ENCODE measurements around the gene BDNF.

BDNF gene

DNA sequence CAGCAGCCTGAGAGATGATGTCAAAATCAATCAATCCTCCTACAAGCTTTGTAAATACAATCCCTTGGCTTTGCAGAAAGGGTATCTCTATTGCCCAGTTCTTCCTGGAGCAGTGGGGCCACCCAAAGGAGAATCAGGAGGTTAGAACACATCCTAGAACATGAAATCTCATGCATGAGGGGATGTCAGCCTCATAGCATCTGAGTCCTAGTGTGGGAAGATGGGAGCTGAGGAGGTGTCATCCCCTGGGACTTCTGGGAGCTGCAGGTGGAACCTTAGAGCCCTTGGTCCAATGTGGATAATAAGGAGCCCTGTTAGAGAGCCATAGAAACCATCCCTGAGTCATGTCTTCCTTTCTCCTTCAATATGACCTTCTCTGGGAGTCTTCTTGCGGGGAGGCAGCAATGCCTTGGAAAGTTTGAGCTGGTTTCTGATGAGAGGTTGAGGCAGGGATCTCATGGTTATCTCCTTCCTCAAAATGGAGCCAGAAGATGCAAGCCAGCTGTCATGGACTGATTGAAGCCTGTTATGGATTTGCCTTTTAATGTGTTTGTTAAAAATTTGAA, 74.8 kb downstream of the BDNF start:
- no peak for DNase-seq (ENCODE audit: low spot score)

DNA sequence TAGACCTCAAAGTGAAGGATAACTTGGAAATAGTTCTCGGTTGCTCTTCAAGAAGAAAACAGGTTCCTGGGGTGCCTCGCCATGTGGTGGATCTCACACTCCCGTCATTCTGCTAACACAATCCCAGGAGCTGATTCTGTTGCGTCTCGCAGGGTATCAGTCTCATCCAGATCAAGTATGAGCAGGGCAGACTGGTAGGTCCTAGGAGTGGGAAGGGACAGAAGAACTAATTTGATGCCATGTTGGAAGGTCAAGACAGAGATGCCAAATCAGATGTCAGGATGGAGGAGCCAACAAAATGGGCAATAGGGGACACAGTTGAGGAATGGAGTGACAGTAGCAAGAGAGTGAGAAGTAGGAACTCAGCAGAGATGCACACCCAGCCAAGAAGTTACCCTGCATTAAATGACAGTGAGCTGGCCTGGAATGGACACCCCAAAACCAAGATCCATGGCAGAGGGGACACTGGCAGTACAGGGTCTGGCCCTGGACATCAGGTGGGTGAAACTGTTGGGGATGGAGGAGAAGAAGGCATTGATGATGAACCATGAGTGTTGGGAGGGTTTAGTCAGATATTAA, 76.2 kb downstream of the BDNF start:
- no peak for DNase-seq (ENCODE audit: low spot score)

GRCh38 chr11:27622541-27623300, 77.5 kb downstream of the BDNF start:
- no peak for DNase-seq (ENCODE audit: low spot score)

DNA sequence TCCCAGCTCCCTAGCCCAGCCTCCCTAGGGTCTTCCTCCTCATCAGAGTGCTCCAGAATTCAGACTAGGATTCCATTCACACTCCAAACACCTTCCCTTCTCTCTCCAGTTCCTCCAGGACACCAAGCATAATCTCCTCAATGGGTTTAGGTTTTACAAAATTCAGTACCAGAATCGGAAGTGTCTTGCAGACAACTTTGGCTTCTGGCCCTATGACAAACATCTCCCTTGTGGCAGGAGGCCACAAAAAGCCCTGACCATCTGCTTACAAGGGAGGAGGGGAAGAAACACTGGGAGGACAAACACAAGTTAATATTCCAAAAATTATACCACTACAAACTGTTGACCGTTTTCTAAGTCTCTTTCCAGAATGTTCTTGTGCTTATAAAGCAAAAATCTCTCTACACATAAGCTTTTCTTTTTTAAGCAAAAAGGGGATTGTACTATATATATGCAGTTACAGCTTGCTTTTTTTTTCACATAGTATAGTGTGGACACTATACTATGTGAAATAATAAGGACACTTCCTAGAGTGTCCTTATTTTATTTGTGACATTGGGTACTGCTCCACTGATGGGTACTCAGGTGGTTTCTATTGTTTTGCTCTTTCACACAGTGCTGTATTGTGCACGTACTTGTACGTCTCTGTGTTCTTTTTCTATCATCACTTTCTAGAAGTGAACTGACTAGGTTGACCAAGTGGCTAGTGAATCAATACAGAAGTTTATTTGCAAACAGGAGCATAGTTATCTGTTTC, 78.7 kb downstream of the BDNF start:
- DNase-seq (ENCODE audit: low spot score): peak; percentile 90

- DNase-seq (ENCODE audit: low spot score): no peak
These were observed 80.4 kb downstream of the BDNF start for GRCh38 chr11:27619763-27620335.

- no peak for DNase-seq (ENCODE audit: low spot score)
These were observed 81.1 kb downstream of the BDNF start for GRCh38 chr11:27619039-27619574.

DNA sequence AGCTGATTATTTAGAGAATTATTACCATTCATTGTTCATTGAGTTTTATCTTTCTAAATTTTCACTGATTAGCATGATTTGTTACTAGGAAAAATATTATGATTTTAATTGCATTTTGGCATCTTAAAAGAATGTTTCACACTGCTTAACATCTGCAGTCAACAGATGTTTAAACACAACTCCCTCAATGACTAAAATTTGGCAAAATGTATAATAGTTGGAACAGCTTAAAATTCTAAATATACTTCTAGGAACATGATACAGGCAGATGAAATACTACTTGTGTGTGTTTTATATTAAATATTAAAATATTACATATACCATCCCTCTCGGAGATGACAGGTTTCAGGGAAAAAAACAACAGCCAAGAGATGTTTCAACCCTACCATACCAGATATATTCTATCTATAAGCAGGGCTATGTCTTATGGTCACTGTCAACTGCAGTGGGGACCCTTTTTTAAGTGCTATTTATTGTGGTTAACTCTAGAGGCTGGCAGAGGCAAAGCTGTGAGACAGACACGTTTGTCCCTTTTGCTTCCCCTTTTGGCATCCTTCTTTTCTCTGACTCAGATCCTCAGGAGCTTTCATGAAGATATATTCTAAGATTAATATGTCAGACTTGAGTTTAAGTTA, 81.9 kb downstream of the BDNF start:
- DNase-seq (ENCODE audit: low spot score): no peak

DNA sequence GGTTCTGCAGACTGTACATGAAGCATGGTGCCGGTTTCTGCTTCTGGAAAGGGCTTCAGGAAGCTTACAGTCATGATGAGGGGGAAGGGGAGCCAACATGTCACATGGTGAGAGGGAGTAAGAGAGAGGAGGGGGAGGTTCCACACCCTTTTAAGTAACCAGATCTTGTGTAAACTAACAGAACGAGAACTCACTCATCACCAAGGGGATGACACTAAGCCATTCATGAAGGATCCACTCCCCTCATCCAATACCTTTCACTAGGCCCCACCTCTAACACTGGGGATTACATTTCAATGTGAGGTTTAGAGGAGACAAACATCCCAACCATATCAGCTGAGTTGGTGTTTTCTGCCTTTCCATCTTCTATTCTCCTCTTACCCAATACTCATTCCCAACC, 83.5 kb downstream of the BDNF start:
- no peak for DNase-seq (ENCODE audit: low spot score)

DNA sequence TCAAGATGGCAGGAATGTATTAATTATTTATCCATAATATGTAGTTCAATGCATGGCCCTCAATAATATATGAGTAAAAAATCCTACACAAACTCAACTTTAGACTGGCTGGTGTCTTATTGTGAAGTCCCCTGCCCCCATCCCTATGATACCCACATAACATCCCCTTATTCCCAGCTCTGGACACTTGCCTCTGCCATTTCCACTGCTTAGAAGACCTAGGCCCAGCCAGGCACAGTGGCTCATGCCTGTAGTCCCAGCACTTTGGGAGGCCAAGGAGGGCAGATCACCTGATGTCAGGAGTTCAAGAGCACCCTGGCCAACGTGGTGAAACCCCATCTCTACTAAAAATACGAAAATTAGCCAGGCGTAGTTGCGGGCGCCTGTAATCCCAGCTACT, 84.4 kb downstream of the BDNF start:
- DNase-seq (ENCODE audit: low spot score): no peak

GRCh38 chr11:27614092-27614491, 86.2 kb downstream of the BDNF start:
- DNase-seq (ENCODE audit: low spot score): no peak

- no peak for DNase-seq (ENCODE audit: low spot score)
These were observed 87.0 kb downstream of the BDNF start for GRCh38 chr11:27612932-27613880.

DNA sequence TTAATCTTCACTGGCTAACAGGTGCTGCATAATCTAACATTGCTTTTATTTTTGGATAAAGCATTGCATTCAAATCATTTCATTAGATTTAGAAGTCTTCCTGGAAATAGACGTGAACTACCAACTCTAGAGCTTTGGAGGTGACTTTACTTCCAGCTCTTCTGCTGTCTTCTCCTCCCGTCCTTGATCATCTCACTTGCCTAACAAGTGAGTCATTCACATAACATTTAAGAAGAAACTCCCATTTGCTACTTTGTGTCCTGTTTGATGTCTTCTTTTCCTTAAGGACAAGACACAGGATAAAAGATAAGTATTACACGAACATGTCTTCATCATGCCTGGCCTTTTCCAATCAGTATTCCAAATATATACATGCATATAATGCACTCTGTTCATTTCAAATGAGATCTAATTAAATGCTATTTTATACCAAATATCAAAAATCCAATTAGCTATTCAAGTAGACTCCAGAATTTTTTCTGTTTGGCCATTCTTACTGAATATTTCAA, 88.3 kb downstream of the BDNF start:
- DNase-seq (ENCODE audit: low spot score): no peak

DNA sequence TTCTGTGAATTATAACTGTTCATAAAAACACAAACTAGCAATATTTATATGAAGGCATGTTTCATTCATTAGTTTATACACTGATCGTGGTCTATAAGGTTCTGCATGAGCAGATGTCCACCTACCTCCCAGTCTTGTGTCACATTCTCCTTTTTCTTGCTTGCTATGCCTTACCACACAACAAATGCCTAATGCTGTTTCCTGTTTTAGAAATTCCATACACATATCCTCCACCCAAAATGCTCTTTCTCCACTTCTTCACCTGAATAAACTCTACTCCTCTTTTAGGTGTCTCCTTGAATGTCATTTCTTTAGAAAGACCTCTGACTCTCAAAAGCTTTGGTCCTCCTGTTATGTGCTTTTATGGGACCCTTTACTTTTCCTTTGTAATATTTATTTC, 88.9 kb downstream of the BDNF start:
- DNase-seq (ENCODE audit: low spot score): no peak

- no peak for DNase-seq (ENCODE audit: low spot score)
These were observed 89.3 kb downstream of the BDNF start for GRCh38 chr11:27610946-27611345.

GRCh38 chr11:27610280-27610679, 90.0 kb downstream of the BDNF start:
- no peak for DNase-seq (ENCODE audit: low spot score)

DNA sequence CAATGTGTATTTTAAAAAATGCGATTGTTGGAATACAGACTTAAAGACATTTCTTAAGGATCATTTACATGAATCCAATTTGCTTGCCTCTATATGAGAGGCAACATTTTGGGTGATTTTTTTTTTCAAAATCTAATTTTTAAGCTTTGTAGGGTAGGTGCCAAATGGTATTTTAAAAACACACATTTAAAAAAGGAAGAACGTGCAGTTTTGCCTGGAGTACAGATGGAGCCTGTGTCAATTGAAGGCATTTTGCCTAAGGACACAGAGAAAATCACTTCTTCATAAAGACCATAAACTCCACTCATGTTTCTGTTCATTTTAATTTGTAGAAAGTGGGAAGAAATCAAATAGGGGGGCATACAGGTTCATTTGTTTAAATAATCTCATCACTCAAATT, 91.3 kb downstream of the BDNF start:
- DNase-seq (ENCODE audit: low spot score): no peak

DNA sequence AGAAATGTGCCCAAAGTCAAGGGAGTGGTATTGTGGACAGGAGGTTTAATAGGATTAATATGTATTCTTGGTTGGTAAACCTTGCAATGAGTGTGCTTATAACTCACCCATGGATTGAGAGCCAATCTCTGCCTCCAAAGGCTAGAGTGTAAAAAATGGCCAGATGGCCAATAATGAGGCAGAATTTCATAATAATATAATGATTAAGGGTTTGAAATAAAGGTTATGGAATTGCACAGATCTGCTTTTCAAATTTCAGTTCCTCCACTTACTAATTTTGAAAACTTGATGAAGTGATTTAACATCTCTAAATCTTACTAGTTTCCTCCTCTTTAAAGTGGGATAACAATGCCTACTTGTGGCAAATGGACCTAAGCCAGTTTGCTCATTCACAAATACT, 94.8 kb downstream of the BDNF start:
- no peak for DNase-seq (ENCODE audit: low spot score)
